Measurements from ENCODE around the gene SARS1. TPM values are rescaled to one million over a fixed set of nuclear protein-coding genes. Genes with fewer than 3 reads are reported as not detected.

SARS1 gene
- total RNA-seq, 1 donor from 2014 or later: 156 TPM

GRCh38 chr1:109249654-109250401 is 36.1 kb downstream of the SARS1 start:
- Mint-ChIP-seq H3K9me3 (no peaks in the 10 kb centered on the region), H3K27ac (ENCODE audit: unreplicated experiment) (no peak overlapping the region), H3K27me3 (ENCODE audit: low read depth) (no peaks in the 10 kb centered on the region), H3K36me3 (ENCODE audit: low read depth) (peaks cover 16% of the 10 kb centered on the region), H3K4me3 (peak overlapping the region; percentile 74), H3K4me1 (peaks cover 50% of the 10 kb centered on the region)
- no peak for DNase-seq (ENCODE audit: low read depth, low spot score)
- TF ChIP-seq CTCF (conservative IDR thresholded peaks at IDR 0.05): no peak

GRCh38 chr1:109250454-109251276 is 36.9 kb downstream of the SARS1 start:
- H3K27ac Mint-ChIP-seq (ENCODE audit: unreplicated experiment): no peak overlapping the region
- peak overlapping the region; percentile 91 for H3K4me3 Mint-ChIP-seq
- peaks cover 16% of the 10 kb centered on the region for H3K36me3 Mint-ChIP-seq (ENCODE audit: low read depth)
- no peaks in the 10 kb centered on the region for H3K9me3 Mint-ChIP-seq
- no peak for TF ChIP-seq CTCF (conservative IDR thresholded peaks at IDR 0.05)
- H3K27me3 Mint-ChIP-seq (ENCODE audit: low read depth): no peaks in the 10 kb centered on the region
- H3K4me1 Mint-ChIP-seq: peaks cover 58% of the 10 kb centered on the region
- DNase-seq (ENCODE audit: low read depth, low spot score): no peak

- Mint-ChIP-seq H3K4me1 (peaks cover 63% of the 10 kb centered on the region), H3K4me3 (peak overlapping the region; percentile 91)
Measured at GRCh38 chr1:109251277-109252166, 37.8 kb downstream of the SARS1 start.

GRCh38 chr1:109252167-109252892 is 38.6 kb downstream of the SARS1 start:
- Mint-ChIP-seq H3K27me3 (ENCODE audit: low read depth) (no peaks in the 10 kb centered on the region), H3K4me3 (peak overlapping the region; percentile 91), H3K27ac (ENCODE audit: unreplicated experiment) (peak overlapping the region; percentile 57), H3K36me3 (ENCODE audit: low read depth) (peaks cover 20% of the 10 kb centered on the region), H3K9me3 (no peaks in the 10 kb centered on the region), H3K4me1 (peaks cover 65% of the 10 kb centered on the region)
- no peak for DNase-seq (ENCODE audit: low read depth, low spot score)
- no peak for TF ChIP-seq CTCF (conservative IDR thresholded peaks at IDR 0.05)

More at GRCh38 chr1:109251277-109252166, 37.8 kb downstream of the SARS1 start:
- Mint-ChIP-seq H3K27me3 (ENCODE audit: low read depth) (no peaks in the 10 kb centered on the region), H3K27ac (ENCODE audit: unreplicated experiment) (no peak overlapping the region), H3K9me3 (no peaks in the 10 kb centered on the region), H3K36me3 (ENCODE audit: low read depth) (peaks cover 20% of the 10 kb centered on the region)
- DNase-seq (ENCODE audit: low read depth, low spot score): no peak
- no peak for TF ChIP-seq CTCF (conservative IDR thresholded peaks at IDR 0.05)
